Ishikawa (cell line): ENCODE data around the gene NTN5.

ENCODE experiments used
- CEBPB ChIP-seq: IDR thresholded peaks from 2 replicates; pipeline ENCODE4 v1.6.1; 2012
- CREB1 ChIP-seq: IDR thresholded peaks from 2 replicates; pipeline ENCODE4 v1.6.1; 2012; ENCODE audit warnings: low read depth
- EGR1 ChIP-seq: IDR thresholded peaks from 2 replicates; pipeline ENCODE4 v1.6.1; 2012
- EP300 ChIP-seq: IDR thresholded peaks from 2 replicates; pipeline ENCODE4 v1.6.1; 2012; ENCODE audit warnings: borderline replicate concordance
- FOXM1 ChIP-seq: IDR thresholded peaks from 2 replicates; pipeline ENCODE4 v1.6.1; 2012; ENCODE audit warnings: low read depth, borderline replicate concordance
- REST ChIP-seq: IDR thresholded peaks from 2 replicates; pipeline ENCODE4 v1.6.1; 2012; ENCODE audit warnings: low read depth, mild to moderate bottlenecking
- TAF1 ChIP-seq: IDR thresholded peaks from 2 replicates; pipeline ENCODE4 v1.6.1; 2012; ENCODE audit warnings: low read depth, mild to moderate bottlenecking
- TEAD4 ChIP-seq: IDR thresholded peaks from 2 replicates; pipeline ENCODE4 v1.6.1; 2012
- YY1 ChIP-seq: IDR thresholded peaks from 2 replicates; pipeline ENCODE4 v1.6.1; 2012; ENCODE audit warnings: low read depth
- TF ChIP-seq, protein P1 (sequence below): IDR thresholded peaks from 2 replicates; pipeline ENCODE4 v1.6.1; 2012
- TF ChIP-seq, protein P2 (sequence below): IDR thresholded peaks from 2 replicates; pipeline ENCODE4 v1.6.1; 2012

DNA sequence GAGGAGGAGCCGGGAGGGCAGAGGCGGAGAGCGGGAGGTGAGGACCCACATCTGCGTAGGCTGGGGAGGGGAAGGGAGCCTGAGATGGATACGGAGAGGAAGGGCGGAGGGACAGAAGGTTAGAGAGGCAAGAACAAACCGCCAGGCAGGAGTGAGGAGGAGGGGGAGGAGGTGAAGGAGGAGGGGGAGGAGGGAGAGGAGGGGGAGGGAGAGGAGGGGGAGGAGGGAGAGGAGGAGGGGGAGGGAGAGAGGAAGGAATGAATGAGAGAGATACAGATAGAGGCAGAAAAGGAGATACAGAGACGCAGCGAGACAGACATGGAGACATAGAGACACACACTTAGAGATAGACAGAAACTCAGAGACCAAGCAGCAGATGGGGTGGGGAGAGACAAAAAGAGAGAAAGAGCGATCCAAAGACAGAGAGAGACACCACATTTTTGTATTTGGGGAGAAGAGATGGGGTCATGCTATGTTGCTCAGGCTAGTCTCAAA, 26.0 kb downstream of the NTN5 start:
- no peak for TF ChIP-seq REST
- no peak for TF ChIP-seq FOXM1
- TF ChIP-seq, protein P1, sequence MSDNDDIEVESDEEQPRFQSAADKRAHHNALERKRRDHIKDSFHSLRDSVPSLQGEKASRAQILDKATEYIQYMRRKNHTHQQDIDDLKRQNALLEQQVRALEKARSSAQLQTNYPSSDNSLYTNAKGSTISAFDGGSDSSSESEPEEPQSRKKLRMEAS = no peak
- TF ChIP-seq EP300 = no peak
- TF ChIP-seq, protein P2, sequence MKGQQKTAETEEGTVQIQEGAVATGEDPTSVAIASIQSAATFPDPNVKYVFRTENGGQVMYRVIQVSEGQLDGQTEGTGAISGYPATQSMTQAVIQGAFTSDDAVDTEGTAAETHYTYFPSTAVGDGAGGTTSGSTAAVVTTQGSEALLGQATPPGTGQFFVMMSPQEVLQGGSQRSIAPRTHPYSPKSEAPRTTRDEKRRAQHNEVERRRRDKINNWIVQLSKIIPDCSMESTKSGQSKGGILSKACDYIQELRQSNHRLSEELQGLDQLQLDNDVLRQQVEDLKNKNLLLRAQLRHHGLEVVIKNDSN = no peak
- no peak for TF ChIP-seq CREB1
- no peak for TF ChIP-seq YY1
- TF ChIP-seq CEBPB = no peak
- TF ChIP-seq TEAD4 = no peak
- no peak for TF ChIP-seq TAF1
- peak; percentile 35; the same call in 1 of the 2 replicates for TF ChIP-seq EGR1
